ENCODE data around the gene PPP1R16B.

DNA sequence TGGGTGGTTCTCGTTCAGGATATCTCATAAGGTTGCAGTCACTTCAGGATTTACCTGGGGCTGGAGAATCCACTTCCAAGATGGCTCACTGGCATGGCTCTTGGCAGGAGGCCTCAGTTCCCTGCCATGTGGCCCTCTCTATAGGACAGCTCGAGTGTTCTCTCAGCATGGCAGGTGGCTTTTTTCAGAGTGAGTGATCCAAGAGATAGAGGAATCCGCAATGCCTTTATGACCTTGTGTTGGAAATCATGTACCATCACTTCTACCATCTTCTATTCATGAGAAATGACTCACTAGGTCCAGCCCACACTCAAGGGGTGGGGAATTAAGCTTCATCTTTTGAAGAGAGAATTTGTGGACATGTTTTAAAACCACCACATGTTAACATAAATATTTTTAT is 37.8 kb downstream of the PPP1R16B start:
- TF ChIP-seq SP1 (IDR thresholded peaks at IDR 0.05) (no peak), FOXK2 (IDR thresholded peaks at IDR 0.05) (no peak), LEF1 (IDR thresholded peaks at IDR 0.05; ENCODE audit: borderline replicate concordance) (no peak), FOXM1 (IDR thresholded peaks at IDR 0.05; ENCODE audit: borderline replicate concordance) (no peak), NFRKB (IDR thresholded peaks at IDR 0.05) (no peak), SUZ12 (IDR thresholded peaks at IDR 0.05) (no peak), L3MBTL2 (conservative IDR thresholded peaks at IDR 0.05) (no peak)
- TF ChIP-seq, protein P1, sequence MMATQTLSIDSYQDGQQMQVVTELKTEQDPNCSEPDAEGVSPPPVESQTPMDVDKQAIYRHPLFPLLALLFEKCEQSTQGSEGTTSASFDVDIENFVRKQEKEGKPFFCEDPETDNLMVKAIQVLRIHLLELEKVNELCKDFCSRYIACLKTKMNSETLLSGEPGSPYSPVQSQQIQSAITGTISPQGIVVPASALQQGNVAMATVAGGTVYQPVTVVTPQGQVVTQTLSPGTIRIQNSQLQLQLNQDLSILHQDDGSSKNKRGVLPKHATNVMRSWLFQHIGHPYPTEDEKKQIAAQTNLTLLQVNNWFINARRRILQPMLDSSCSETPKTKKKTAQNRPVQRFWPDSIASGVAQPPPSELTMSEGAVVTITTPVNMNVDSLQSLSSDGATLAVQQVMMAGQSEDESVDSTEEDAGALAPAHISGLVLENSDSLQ (IDR thresholded peaks at IDR 0.05) = no peak
